GM12891 (cell line): Measurements from ENCODE around the gene TEAD4.

ENCODE experiments used
- DNase-seq: peaks from one replicate; pipeline ENCODE4 v3.0.0; 2011; ENCODE audit warnings: low spot score; ENCODE audit not compliant: insufficient read length
- FAIRE-seq: peaks from 2 replicates; lab custom pipeline; 2011; peaks lifted over from hg19 to GRCh38; lab: Jason Lieb, UNC
- PAX5 ChIP-seq: IDR thresholded peaks from 2 replicates; pipeline ENCODE4 v1.6.1; 2011; ENCODE audit warnings: low read length, moderate library complexity, mild to moderate bottlenecking; ENCODE audit not compliant: insufficient read depth, severe bottlenecking
- POLR2A ChIP-seq: IDR thresholded peaks from 2 replicates; pipeline ENCODE4 v1.6.1; 2011; ENCODE audit warnings: low read depth, low read length, control low read depth
- POLR2AphosphoS5 ChIP-seq: IDR thresholded peaks from 2 replicates; pipeline ENCODE4 v1.6.1; 2011; ENCODE audit warnings: low read depth, low read length, control low read depth
- POU2F2 ChIP-seq: IDR thresholded peaks from 2 replicates; pipeline ENCODE4 v1.6.1; 2011; ENCODE audit warnings: low read depth, mild to moderate bottlenecking, control low read depth, low read length, moderate library complexity
- SPI1 ChIP-seq: IDR thresholded peaks from 2 replicates; pipeline ENCODE4 v1.6.1; 2011; ENCODE audit warnings: low read depth, low read length, control low read depth
- TAF1 ChIP-seq: IDR thresholded peaks from 2 replicates; pipeline ENCODE4 v1.6.1; 2011; ENCODE audit warnings: low read depth, low read length, control low read depth

TEAD4 gene

DNA sequence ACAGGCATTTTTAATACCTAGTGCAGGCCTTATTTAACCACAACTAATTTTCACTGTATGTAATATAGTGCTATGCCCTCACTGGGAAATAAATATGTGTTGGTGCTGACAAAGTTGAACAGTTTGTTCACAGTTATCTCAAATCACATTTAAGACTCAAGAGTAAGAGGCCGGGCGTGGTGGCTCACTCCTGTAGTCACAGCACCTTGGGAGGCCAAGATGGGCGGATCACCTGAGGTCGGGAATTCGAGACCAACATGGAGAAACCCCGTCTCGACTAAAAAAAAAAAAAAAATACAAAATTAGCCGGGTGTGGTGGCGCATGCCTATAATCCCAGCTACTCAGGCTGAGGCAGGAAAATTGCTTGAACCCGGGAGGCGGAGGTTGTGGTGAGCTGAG lies 22.9 kb upstream of the TEAD4 start:
- FAIRE-seq (no peak), DNase-seq (no peak)
- TF ChIP-seq SPI1 (no peak), POLR2AphosphoS5 (no peak), TAF1 (no peak), POLR2A (no peak), POU2F2 (no peak), PAX5 (no peak)

DNA sequence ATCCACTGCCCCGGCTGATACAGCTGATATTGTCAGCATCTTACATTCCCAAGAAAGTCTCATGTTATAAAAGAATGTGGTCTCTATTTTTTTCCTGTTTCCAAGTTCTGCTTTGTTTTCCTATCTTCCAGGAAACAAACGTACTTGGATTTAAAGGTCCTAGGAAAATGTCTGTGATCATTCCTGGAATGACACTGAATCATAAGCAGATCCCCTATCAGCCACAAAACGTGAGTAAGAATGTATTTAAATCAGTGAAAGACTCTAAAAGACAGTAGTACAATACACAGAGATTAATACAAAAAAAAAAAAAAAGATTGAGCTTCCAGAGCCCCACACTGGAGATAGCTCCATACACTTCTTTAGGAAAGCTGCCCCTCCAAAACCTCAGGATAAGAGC lies 21.7 kb upstream of the TEAD4 start:
- no peak for FAIRE-seq

DNA sequence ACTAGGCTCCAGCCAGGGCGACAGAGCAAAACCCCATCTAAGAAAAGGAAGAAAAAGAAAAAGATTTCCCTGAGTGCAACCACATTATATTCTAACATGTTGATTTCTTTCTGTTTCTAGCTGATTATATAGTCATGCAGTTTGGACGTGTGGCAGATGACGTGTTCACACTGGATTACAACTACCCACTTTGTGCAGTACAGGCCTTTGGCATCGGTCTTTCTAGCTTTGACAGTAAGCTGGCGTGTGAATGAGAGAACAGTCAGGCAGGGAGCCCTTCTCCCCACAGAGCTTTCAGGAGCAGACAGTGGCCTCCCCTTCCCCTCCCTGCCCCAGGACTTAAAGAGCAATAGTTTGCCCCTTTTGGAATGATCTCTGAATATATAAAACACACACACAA lies 20.0 kb upstream of the TEAD4 start:
- no peak for TF ChIP-seq TAF1
- TF ChIP-seq POU2F2 = no peak
- TF ChIP-seq POLR2AphosphoS5 = no peak
- TF ChIP-seq POLR2A = no peak
- TF ChIP-seq SPI1 = no peak
- no peak for TF ChIP-seq PAX5
- no peak for FAIRE-seq
- DNase-seq = no peak

More for the DNA sequence above, 21.7 kb upstream of the TEAD4 start:
- TF ChIP-seq SPI1 = no peak
- no peak for DNase-seq

DNA sequence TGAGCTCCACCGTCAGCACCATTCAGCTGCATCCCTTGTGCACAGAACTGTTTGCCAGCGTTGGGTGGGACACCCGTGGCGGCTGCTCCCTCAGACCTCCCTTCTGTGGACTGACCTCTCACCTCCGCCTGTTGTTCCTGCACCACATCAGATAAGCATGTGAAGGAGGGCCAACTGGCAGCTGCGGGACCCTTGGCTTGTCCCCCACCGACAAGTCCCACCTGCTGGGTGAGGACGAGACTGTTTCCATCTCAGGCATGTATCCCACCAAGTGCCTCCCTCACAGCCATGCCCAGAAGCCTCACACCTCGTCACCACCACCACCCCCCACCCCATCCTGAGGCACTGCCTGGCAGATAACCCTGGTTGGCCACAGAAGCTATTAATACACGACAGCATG lies 18.6 kb upstream of the TEAD4 start:
- TF ChIP-seq POU2F2 (no peak), TAF1 (no peak), POLR2AphosphoS5 (no peak), SPI1 (no peak), POLR2A (no peak), PAX5 (no peak)
- DNase-seq (no peak), FAIRE-seq (no peak)

DNA sequence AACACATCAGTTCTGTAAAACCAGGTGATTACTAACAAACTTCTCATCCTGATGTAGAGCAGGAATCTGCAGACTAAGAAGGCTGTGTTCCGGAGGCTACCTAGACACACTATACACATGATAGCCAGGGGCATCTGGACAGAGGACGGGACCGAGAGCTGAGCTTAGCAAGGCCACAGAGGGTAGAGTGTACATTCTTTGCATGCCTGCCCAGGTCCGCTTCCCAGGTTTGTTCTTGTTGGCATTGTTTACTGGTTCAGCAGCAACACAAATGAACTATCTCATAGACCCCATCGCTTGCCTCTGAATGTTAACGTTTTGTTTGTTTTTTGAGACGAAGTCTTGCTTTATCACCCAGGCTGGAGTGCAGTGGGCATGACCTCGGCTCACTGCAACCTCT lies 17.7 kb upstream of the TEAD4 start:
- no peak for DNase-seq
- no peak for FAIRE-seq
- TF ChIP-seq POLR2A = no peak
- TF ChIP-seq TAF1 = no peak
- TF ChIP-seq PAX5 = no peak
- TF ChIP-seq POU2F2 = no peak
- no peak for TF ChIP-seq POLR2AphosphoS5
- TF ChIP-seq SPI1 = no peak

DNA sequence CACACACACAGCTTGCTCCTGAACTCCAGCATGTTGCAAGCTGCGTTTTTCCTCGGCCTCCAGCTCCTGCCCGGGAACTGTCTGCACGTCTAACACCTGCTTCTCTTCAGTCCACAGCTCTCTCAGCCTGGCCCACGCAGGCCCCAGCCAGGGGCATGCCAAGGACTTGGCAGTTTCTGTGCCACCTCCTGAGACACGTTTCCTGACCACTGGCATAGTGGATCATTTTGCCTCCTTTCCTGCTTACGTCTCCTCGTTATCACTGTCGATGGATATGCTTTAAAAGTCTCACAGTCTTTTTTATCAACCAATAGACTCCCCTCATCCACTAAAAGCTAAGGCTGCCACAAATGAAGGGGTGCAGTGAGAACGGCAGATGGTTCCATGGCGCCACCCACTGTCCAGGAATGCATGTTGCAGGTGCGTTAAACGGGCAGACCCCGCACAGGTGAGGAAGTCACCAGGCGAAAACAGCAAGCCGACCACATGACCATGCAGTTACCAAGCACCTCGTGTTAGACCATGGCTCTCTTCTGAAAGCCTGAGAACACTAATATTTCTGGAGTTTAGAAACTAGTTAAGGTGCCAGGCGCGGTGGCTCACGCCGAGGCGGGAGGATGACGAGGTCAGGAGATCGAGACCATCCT lies 14.7 kb upstream of the TEAD4 start:
- FAIRE-seq (peak; percentile 92), DNase-seq (peak; percentile 62)
- TF ChIP-seq POU2F2 (peak; percentile 57; the same call in 1 of the 2 replicates), PAX5 (no peak), SPI1 (peak; percentile 63; the same call in 1 of the 2 replicates)

DNA sequence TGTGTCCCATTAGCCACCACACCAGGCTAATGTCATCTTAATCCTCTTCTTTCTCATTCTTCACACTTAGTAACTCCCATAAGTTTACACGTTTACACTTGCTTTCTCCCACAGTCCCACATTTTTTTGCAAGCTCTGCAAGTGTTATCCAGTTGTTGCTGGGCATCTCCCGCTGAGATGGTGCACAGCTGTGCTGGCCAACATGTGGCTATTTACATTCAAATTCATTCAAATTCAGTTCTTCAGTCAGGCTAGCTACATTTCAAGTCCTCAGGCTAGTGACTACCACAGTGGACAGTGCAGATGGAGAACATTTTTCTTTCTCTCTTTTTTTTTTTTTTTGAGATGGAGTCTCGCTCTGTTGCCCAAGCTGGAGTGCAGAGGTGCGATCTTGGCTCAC lies 9.8 kb upstream of the TEAD4 start:
- FAIRE-seq (no peak), DNase-seq (no peak)
- TF ChIP-seq SPI1 (no peak), POU2F2 (no peak), PAX5 (no peak), TAF1 (no peak), POLR2AphosphoS5 (no peak), POLR2A (no peak)

DNA sequence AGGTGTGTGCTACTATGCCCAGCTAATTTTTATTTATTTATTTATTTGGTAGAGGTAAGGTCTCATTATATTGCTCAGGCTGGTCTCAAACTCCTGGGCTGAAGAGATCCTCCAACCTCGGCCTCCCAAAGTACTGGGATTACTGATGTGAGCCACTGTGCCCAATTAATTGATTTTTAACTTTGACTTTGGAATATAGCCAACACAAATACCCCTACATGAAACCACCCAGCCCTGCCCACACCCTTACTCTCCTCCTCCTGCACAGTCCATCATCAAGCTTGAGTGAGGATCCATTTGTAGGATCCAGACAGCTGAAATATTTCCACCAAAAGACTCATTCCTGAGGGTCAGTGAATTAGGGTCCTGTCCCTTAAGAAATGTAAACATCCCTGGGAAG lies 3.3 kb upstream of the TEAD4 start:
- TF ChIP-seq POLR2A (no peak), POU2F2 (no peak), PAX5 (no peak), POLR2AphosphoS5 (no peak), TAF1 (no peak), SPI1 (no peak)
- FAIRE-seq = no peak

DNA sequence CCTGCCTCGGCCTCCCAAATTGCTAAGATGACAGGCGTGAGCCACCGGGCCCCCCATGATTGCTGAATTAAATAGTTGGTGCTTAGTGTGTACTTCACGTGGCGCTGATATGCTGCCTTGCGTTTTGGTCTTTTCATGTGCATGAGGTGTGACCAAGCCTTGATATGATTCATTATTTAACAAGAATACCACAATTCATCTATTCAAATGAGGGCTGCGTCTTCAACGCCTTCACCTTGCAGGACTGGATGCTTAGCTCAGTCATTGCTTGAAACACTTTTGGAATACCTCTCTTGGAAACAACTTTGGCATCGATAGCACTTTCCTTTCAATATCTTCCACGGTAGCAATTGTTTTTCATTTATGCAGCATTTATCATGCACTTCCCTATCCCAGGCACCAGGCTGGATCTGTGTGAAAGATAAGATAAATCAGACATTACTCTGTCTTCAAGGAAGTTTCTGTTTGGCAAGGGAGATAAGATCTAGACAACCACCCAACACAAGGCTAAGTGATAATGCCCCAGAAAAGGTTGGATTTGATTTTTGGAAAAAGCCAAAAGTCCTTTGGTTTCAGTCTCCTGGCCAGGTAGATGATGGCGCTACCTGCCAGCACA lies 1.3 kb upstream of the TEAD4 start:
- FAIRE-seq (no peak), DNase-seq (no peak)

More for the DNA sequence above, 3.3 kb upstream of the TEAD4 start:
- no peak for DNase-seq

More for the DNA sequence above, 1.3 kb upstream of the TEAD4 start:
- TF ChIP-seq PAX5 (no peak), TAF1 (no peak), POLR2AphosphoS5 (no peak), SPI1 (no peak), POU2F2 (no peak), POLR2A (no peak)
